Vagina (tissue), 2 donors: Measurements from ENCODE around the gene SUCLA2.

ENCODE experiments used
- POLR2A ChIP-seq, 2 donors: fragments of 450-650 bp; IDR thresholded peaks; one replicate each; pipeline ENCODE4 v1.6.1; 2017; ENCODE audit warnings: antibody characterized with exemption in 2 of 2, mild to moderate bottlenecking in 2 of 2, moderate library complexity in 2 of 2
- POLR2AphosphoS5 ChIP-seq, 2 donors: sonication (generic); formaldehyde crosslinking; IDR thresholded peaks; one replicate each; pipeline ENCODE4 v1.9.0; 2017; ENCODE audit warnings: antibody characterized with exemption in 2 of 2, mild to moderate bottlenecking in 2 of 2, low read depth in 1 of 2; ENCODE audit not compliant: insufficient read depth in 1 of 2
- TF ChIP-seq, protein P1 (sequence below), 3 experiments: fragments of 450-650 bp in 2 of 3; fragments of 200-600 bp in 1 of 3; sonication (generic) in 1 of 3; IDR thresholded peaks; one replicate each; pipeline ENCODE4 v1.5.1; 2017 to 2019; ENCODE audit warnings: antibody characterized with exemption in 3 of 3, mild to moderate bottlenecking in 2 of 3, moderate library complexity in 2 of 3

DNA sequence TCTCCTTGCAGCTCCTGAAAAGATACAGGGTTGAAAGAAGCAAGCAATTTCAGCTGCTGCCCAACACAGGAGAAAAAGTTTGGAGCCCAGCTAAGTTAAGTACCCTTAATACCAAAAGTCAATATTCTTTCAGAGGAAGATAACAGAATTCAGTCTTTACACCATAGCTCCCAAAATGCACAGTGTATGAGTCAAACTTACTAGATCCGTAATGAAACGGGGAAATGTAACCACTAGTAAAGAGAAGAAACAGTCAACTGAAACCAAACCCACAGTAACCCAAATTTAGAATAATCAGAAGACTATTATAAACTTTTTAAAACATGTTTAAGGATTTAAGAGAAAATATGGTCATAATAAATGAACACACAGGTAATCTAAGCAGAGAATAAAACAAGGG, 45.2 kb downstream of the SUCLA2 start:
- TF ChIP-seq, protein P1, sequence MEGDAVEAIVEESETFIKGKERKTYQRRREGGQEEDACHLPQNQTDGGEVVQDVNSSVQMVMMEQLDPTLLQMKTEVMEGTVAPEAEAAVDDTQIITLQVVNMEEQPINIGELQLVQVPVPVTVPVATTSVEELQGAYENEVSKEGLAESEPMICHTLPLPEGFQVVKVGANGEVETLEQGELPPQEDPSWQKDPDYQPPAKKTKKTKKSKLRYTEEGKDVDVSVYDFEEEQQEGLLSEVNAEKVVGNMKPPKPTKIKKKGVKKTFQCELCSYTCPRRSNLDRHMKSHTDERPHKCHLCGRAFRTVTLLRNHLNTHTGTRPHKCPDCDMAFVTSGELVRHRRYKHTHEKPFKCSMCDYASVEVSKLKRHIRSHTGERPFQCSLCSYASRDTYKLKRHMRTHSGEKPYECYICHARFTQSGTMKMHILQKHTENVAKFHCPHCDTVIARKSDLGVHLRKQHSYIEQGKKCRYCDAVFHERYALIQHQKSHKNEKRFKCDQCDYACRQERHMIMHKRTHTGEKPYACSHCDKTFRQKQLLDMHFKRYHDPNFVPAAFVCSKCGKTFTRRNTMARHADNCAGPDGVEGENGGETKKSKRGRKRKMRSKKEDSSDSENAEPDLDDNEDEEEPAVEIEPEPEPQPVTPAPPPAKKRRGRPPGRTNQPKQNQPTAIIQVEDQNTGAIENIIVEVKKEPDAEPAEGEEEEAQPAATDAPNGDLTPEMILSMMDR (IDR thresholded peaks at IDR 0.05) = no peak
- TF ChIP-seq POLR2AphosphoS5 (IDR thresholded peaks at IDR 0.05; ENCODE audit: insufficient read depth in 1 of 2, low read depth in 1 of 2) (no peak), POLR2A (IDR thresholded peaks at IDR 0.05) (no peak)
